Effector memory CD4-positive, alpha-beta T cell (primary cell): ENCODE results near the gene GORASP1.
A peak's percentile ranks its signal among the peaks of the same experiment; 100 is the strongest.

Source experiments
- DNase-seq, 3 donors: peaks; one replicate each; pipeline ENCODE4 v3.0.0-alpha.2; 2020
- H3K27ac ChIP-seq: 2 replicates; pipeline ENCODE4 v1.7.0; 2013; ENCODE audit warnings: mild to moderate bottlenecking, low read length, moderate library complexity; ENCODE audit not compliant: insufficient read depth, poor library complexity, severe bottlenecking
- H3K27me3 ChIP-seq: replicated peaks from 2 replicates; pipeline ENCODE4 v1.7.0; 2013; ENCODE audit warnings: mild to moderate bottlenecking, low read length; ENCODE audit not compliant: insufficient read depth, control insufficient read depth, poor library complexity, severe bottlenecking
- H3K36me3 ChIP-seq: 2 replicates; pipeline ENCODE4 v1.7.0; 2013; ENCODE audit warnings: mild to moderate bottlenecking, low read length, moderate library complexity; ENCODE audit not compliant: control insufficient read depth, insufficient read depth
- H3K4me1 ChIP-seq: 2 replicates; pipeline ENCODE4 v1.7.0; 2013; ENCODE audit warnings: low read length, mild to moderate bottlenecking; ENCODE audit not compliant: control insufficient read depth, insufficient read depth, poor library complexity, severe bottlenecking
- H3K4me3 ChIP-seq: 2 replicates; pipeline ENCODE4 v1.7.0; 2013; ENCODE audit warnings: low read length, low read depth, mild to moderate bottlenecking; ENCODE audit not compliant: insufficient read depth, poor library complexity, severe bottlenecking
- H3K9me3 ChIP-seq: 2 replicates; pipeline ENCODE4 v1.7.0; 2013; ENCODE audit warnings: mild to moderate bottlenecking, low read length, moderate library complexity; ENCODE audit not compliant: control insufficient read depth

GORASP1 gene

GRCh38 chr3:39103324-39103693 is 4.1 kb downstream of the GORASP1 start:
- H3K4me3 ChIP-seq, result no peak overlapping the region
- no peak for DNase-seq
- no peaks in the 10 kb centered on the region for H3K27me3 ChIP-seq
- H3K27ac ChIP-seq, result no peak overlapping the region
- peaks cover 15% of the 10 kb centered on the region for H3K4me1 ChIP-seq
- H3K36me3 ChIP-seq, result peaks cover 21% of the 10 kb centered on the region
- no peaks in the 10 kb centered on the region for H3K9me3 ChIP-seq

DNA sequence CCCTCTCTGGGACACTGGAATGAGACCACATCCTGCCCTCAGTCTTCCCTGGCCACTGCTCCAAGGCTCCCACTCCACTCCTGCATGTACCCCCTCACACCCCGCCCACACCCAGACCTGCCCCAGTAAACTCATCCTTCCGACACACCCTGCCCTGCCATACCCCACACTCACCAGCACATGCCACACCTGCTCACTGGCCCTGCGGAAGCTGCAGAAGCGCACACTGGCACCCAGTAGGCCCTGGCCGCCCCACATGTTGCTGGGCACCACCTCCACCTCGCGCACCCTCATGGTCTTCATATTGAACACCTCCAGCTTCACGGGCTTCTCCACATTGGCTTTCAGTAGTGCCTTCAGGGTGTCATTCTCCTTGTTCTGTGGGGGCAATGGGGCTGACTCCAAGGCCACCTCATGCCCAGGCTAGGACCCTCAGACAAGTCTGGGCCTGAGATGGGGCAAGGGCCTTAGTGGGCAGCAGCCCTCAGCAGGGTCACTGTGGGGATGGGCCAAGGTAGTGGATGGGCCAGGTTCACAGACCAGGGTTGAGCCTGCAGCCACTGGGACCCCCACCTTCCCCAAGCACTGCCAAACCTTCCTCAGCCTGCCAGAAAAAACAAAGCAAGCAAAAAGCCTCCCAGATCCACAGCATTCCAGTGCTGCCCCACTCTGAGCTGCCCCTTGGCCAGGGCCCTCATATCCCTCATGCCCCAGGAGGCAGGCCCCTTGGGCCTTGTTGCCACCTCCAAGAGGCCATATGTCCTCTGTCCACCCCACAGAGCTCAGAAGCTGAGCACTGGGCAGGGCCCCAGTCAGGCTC is 4.7 kb downstream of the GORASP1 start:
- Histone ChIP-seq H3K27ac (peak overlapping the region; percentile 3), H3K4me3 (no peak overlapping the region), H3K9me3 (no peaks in the 10 kb centered on the region), H3K27me3 (no peaks in the 10 kb centered on the region), H3K36me3 (peaks cover 27% of the 10 kb centered on the region), H3K4me1 (peaks cover 11% of the 10 kb centered on the region)
- no peak for DNase-seq

GRCh38 chr3:39101022-39101689 is 6.3 kb downstream of the GORASP1 start:
- Histone ChIP-seq H3K9me3 (no peaks in the 10 kb centered on the region), H3K27me3 (no peaks in the 10 kb centered on the region), H3K27ac (no peak overlapping the region), H3K4me3 (no peak overlapping the region), H3K36me3 (peaks cover 43% of the 10 kb centered on the region), H3K4me1 (peaks cover 4% of the 10 kb centered on the region)
- DNase-seq, result peak in 1 of 3 donors; percentile 32

DNA sequence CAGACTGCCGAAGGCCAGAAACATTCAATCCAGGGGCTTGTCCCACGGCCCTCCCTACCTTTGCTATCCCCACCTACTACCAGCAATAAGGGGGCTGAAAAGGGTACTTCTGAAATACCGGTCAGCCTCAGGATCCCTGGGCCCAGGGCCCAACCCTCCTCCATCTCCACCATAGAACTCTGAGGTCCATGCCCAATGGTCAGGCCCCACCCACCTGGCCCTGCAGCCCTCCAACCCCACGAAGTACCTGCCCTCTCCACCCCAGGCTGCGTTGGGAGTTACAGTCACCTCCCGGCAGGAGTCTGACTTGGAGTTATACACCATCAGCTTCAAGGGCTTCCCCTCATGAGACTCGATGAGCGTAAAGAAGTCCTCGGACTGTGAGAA is 6.9 kb downstream of the GORASP1 start:
- H3K9me3 ChIP-seq, result no peaks in the 10 kb centered on the region
- no peak overlapping the region for H3K4me3 ChIP-seq
- no peak overlapping the region for H3K27ac ChIP-seq
- no peaks in the 10 kb centered on the region for H3K27me3 ChIP-seq
- DNase-seq, result no peak
- peaks cover 48% of the 10 kb centered on the region for H3K36me3 ChIP-seq
- H3K4me1 ChIP-seq, result peaks cover 2% of the 10 kb centered on the region

GRCh38 chr3:39099738-39100499 is 7.5 kb downstream of the GORASP1 start:
- H3K9me3 ChIP-seq, result no peaks in the 10 kb centered on the region
- DNase-seq, result no peak
- H3K27ac ChIP-seq, result no peak overlapping the region
- H3K36me3 ChIP-seq, result peaks cover 51% of the 10 kb centered on the region
- no peak overlapping the region for H3K4me3 ChIP-seq
- no peaks in the 10 kb centered on the region for H3K27me3 ChIP-seq
- no peaks in the 10 kb centered on the region for H3K4me1 ChIP-seq

GRCh38 chr3:39099242-39099641 is 8.2 kb downstream of the GORASP1 start:
- Histone ChIP-seq H3K27me3 (no peaks in the 10 kb centered on the region), H3K36me3 (peaks cover 58% of the 10 kb centered on the region), H3K4me3 (no peak overlapping the region), H3K4me1 (no peaks in the 10 kb centered on the region), H3K9me3 (no peaks in the 10 kb centered on the region), H3K27ac (no peak overlapping the region)
- DNase-seq, result no peak

DNA sequence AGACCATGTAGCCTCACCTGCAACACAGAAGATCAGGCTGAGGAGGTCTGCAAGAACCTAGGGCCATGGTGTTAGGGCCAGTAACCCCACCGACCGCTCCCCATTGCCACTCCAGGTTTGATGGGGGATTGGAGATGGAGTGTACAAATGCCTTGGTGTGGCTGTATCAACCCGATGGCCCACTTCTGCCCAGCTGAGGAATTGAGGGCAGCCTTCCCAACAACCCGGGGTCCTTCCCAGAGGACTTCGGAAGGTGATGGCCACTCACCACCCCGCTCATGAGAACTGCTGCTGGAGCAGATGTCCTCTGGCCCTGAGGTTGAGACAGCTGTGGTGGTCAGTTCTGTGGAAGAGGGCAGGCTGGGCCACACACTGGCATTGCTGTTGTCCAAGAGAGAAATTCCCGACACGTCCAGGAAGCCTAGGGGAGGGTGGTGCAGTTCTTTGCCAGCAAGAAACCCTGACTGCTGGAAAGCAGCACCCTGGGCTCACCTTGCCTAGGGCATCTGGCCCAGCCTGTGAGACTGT is 8.9 kb downstream of the GORASP1 start:
- DNase-seq, result no peak
- H3K4me1 ChIP-seq, result no peaks in the 10 kb centered on the region
- H3K36me3 ChIP-seq, result peaks cover 63% of the 10 kb centered on the region
- no peak overlapping the region for H3K27ac ChIP-seq
- no peaks in the 10 kb centered on the region for H3K27me3 ChIP-seq
- no peak overlapping the region for H3K4me3 ChIP-seq
- H3K9me3 ChIP-seq, result no peaks in the 10 kb centered on the region

GRCh38 chr3:39097716-39098472 is 9.5 kb downstream of the GORASP1 start:
- no peaks in the 10 kb centered on the region for H3K4me1 ChIP-seq
- peaks cover 63% of the 10 kb centered on the region for H3K36me3 ChIP-seq
- H3K4me3 ChIP-seq, result no peak overlapping the region
- H3K27ac ChIP-seq, result no peak overlapping the region
- no peaks in the 10 kb centered on the region for H3K27me3 ChIP-seq
- no peaks in the 10 kb centered on the region for H3K9me3 ChIP-seq
- no peak for DNase-seq

DNA sequence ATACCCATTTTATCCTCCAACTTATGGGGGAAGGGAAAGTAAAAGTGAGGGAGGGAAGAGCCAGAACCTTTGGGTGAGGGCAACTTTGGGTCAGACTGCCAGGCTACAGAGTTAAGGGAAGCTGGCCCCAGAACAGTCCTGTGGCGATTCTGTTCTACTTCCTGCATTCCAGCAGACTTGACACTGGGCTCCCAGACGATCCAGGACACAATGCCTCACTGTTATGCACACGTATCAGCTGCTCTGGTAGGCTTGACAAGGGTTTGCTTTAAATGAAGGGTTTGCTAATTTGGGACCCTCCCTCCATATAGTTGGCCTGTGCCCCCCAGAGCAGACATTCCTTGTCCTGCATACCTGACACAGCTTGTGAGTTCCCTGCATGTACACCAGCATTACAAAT is 10.7 kb downstream of the GORASP1 start:
- Histone ChIP-seq H3K9me3 (no peaks in the 10 kb centered on the region), H3K27me3 (no peaks in the 10 kb centered on the region), H3K4me3 (no peak overlapping the region), H3K27ac (no peak overlapping the region), H3K36me3 (peaks cover 70% of the 10 kb centered on the region), H3K4me1 (no peaks in the 10 kb centered on the region)
- no peak for DNase-seq
